Hypothalamus (tissue), 51 donors: Measurements from ENCODE around the gene MIEF2.
"Not testable (repeated sequence)": the region's sequence is repeated elsewhere in the genome, so short reads cannot be mapped to it uniquely, and the experiment has no call there.

Experiments
- DNase-seq, 51 donors: peaks; one replicate each; lab custom pipeline; 2025; lab: John Stamatoyannopoulos, UW

Gene MIEF2

GRCh38 chr17:18260332-18261145 is at the start of gene MIEF2:
Gene MIEF2, plus strand, starts transcription at chr17:18260662. Its CDS starts 2,059 bp downstream, at chr17:18262721.
- peak; percentile 36 to 96 (median 91) for DNase-seq

GRCh38 chr17:18213666-18214270 is 46.7 kb upstream of the MIEF2 start:
- no peak for DNase-seq

DNA sequence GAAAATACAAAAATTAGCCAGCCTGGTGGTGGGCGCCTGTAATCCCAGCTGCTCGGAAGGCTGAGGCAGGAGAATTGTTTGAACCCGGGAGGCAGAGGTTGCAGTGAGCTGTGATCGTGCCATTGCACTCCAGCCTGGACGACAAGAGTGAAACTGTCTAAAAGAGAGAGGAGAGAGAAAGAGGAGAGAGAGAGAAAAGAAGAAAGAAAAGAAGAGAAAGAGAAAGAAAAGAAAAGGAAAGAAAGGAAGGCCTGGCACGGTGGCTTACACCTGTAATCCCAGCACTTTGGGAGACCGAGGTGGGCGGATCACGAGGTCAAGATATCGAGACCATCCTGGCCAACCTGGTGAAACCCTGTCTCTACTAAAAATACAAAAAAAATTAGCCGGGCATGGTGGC is 43.6 kb upstream of the MIEF2 start:
- not testable (repeated sequence) for DNase-seq

DNA sequence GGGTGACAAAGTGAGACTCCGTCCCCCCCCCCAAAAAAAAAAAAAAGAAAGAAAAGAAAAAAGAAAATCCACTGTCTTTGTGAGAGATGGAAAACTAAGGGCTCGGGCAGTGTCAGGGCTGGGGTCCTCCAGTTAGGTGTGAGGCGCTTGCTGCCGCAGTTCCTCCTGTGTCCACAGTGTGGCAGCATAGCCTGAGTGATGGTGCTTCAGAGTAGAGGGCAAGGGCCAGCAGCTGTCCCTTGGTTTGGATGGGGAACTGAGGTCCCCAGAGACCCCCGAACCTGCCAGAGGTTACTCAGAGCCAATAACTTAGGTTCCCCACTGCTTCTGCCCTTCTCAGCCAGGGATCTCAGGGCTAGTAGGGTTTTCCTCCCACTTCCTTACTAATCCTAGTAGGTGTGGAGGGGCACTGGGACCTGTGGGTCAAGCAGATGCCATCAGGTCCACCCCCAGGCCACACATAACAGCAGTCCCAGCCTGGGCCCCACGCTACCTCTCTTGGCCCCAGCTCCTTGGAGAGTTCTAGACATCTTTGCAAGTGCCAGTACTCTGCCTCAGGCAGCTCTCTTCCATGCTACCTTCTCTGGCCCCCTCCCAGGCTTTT is 42.9 kb upstream of the MIEF2 start:
- DNase-seq: peak in 40 of 51 donors; percentile 7 to 85 (median 60)

- DNase-seq: no peak
Observed at GRCh38 chr17:18218756-18219415, 41.6 kb upstream of the MIEF2 start.

- no peak for DNase-seq
Observed at GRCh38 chr17:18224053-18224386, 36.4 kb upstream of the MIEF2 start.

- no peak for DNase-seq
Observed at GRCh38 chr17:18224387-18225120, 35.9 kb upstream of the MIEF2 start.

DNA sequence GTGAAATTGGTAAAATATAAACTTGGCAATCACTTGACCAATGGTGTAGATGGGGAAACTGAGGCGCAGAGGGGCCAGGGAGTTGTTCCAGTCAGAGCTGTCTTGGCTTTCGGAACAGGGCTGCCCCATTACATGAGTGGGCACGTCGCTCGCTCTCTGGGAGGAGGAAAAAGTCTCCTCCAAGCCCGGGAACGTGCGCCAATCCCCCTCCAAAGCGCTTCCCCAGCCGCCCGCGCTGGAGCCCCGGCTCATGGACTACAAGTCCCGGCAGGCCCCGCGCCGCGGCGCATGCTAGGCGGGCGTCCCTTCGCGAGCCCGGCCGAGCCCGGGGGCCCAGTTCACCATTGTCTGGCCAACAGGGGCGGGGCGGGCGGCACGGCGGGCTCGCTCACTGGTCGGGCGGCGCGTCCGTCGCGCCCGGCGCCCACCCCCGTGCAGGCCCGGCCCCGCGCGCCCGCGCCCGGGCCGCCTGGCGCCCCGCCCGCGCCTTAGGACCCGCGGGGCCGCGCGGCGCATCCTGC is 35.3 kb upstream of the MIEF2 start, which contains the start of gene LLGL1:
LLGL1 (plus strand) TSS at position 515 of the 521 bp plus-strand sequence. CDS start 48 bp downstream, outside the sequence.
- peak; percentile 24 to 99 (median 91) for DNase-seq

DNA sequence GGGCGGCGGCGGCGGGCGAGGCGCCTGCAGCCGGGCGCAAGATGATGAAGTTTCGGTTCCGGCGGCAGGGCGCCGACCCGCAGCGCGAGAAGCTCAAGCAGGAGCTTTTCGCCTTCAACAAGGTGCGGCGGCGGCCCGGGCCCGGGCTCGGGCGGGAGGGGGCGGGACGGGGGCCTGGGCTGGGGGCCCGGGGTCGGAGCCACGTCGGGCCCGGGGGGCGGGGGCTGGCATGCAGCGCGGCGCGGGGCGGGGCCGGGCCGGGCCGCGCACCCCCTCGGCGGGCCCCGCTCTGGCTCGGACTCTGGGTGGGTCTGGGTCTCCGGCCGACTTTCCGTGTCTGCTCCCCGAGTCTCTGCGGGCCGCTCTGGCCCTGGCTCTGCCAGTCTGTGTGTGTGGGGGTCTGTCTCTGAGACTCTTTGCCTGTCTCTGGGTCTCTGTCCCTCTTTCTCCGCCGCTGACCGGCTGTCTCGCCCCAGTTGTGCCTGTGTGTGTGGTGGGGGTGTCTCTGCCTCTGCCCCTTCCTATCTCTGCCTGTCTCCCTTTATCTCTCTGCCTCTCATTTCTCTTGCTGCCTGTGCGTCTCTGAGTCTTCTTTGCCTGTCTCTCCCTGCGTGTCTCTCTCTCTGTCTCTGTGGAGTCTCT is 34.7 kb upstream of the MIEF2 start:
- peak in 15 of 51 donors; percentile 43 to 75 (median 64) for DNase-seq

GRCh38 chr17:18226284-18226945 is 34.0 kb upstream of the MIEF2 start:
- DNase-seq: peak in 1 of 51 donors; percentile 59

GRCh38 chr17:18227635-18228034 is 32.8 kb upstream of the MIEF2 start:
- DNase-seq: no peak

DNA sequence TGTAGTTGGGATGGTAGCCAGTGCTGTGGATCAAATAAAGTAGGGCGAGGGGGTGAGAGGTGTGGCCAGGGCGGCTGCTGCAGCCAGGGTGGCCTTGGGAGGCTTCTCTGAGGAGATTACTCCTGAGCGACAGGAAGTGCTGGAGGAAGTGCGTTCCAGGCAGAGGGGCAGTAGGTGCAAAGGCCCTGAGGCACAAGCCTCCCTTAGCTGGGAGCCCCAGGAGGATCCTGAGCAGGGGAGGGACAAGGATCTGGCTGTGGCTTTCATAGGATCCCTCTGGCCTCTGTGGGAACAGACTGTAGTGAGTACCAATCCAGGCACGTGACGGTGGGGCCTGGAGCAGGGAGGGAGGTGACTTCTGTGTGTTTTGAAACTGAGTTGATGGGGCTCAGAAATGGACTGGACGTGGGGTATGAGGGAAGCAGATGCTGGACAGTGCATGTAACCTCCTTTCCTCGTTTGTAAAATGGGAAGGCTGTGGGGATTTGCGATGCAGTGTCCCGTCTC is 32.2 kb upstream of the MIEF2 start:
- peak in 2 of 51 donors; percentile 15 to 25 for DNase-seq

DNA sequence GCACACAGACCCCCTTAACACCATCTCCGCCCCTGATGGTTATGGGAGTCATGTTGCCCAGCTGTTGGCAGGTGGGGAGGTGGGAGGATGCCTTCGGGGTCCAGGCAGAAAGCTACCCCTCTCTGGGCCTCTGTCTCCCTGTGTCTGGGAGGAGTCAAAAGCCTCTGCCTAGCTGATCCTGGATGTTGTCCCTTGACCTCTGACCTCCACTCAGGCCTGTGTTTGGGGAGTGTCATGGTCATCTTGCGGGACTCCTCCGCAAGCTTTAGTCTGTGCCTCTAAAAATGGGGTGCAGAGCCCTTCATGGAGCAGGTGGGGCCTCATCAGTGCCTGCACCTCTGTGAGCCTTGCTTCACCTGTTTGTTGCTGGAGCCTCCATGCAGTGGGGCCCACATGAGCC is 31.2 kb upstream of the MIEF2 start:
- DNase-seq: no peak

DNA sequence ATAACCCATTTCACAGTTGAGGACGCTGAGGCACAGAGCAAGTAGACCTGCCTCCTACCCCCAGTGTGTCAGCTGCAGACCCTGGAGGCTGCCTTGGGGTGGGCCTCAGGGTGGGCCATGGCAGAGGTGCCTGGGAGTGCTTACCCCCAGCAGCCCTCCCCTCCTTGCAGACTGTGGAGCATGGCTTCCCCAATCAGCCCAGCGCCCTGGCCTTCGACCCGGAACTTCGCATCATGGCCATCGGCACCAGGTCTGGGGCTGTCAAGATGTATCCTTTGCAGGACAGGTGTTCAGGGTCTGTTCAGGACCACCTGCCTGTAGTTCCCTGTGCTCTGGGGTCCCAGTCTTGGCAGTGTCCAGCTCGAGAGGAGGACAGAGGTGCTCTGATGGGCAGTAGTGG is 30.7 kb upstream of the MIEF2 start:
- DNase-seq: no peak

- peak in 46 of 51 donors; percentile 11 to 93 (median 74) for DNase-seq
Observed at GRCh38 chr17:18230288-18231141, 29.9 kb upstream of the MIEF2 start.

- peak in 25 of 51 donors; percentile 16 to 66 (median 46) for DNase-seq
Observed at GRCh38 chr17:18231164-18231563, 29.3 kb upstream of the MIEF2 start.

DNA sequence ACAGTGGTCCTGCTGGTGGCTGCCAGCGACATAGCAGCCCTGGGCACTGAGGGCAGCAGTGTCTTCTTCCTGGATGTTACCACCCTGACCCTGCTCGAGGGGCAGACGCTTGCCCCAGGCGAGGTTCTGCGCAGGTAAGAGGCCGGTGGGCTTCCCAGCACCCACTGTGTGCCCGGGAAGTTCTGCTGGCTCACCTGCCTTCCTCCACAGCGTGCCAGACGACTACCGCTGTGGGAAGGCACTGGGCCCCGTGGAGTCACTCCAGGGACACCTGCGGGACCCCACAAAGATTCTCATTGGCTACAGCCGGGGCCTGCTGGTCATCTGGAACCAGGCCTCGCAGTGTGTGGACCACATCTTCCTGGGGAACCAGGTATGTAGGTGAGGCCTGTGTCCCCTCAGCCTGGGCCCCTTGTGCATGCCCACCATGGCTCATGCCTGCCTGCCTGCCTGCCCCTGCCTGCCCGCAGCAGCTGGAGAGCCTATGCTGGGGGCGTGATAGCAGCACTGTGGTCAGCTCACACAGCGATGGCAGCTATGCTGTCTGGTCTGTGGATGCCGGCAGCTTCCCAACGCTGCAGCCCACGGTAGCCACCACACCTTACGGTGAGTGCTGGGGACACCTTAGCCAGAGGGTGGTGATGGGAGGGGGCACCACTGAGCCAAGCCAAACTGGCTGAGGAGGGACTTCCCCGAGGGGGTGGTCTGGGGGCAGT is 26.5 kb upstream of the MIEF2 start:
- DNase-seq: no peak
